Spleen (tissue), 11 donors: ENCODE data around the gene CCDC200. TPM values are rescaled to one million over a fixed set of nuclear protein-coding genes. Genes with fewer than 3 reads are reported as not detected.

Source experiments
- DNase-seq: peaks from one replicate; pipeline ENCODE4 v3.0.0-alpha.2; 2020
- H3K27ac ChIP-seq, 8 donors: fragments of 200-600 bp; sonication (generic) in 7 of 8; 1 replicate in 4 of 8; 2 replicates in 4 of 8; pipeline versions ENCODE4 v1.5.0 to v1.8.0; 2016 to 2021; ENCODE audit warnings: inconsistent platforms in 4 of 8, mild to moderate bottlenecking in 4 of 8, moderate library complexity in 1 of 8
- H3K27me3 ChIP-seq, 7 donors: fragments of 200-600 bp; sonication (generic) in 6 of 7; replicated peaks in 1 of 7; 1 replicate in 4 of 7; 2 replicates in 3 of 7; pipeline versions ENCODE4 v1.5.0 to v1.8.0; 2016 to 2021; ENCODE audit warnings: inconsistent platforms in 3 of 7, mild to moderate bottlenecking in 1 of 7
- H3K36me3 ChIP-seq, 6 donors: fragments of 200-600 bp; sonication (generic) in 5 of 6; 1 replicate in 4 of 6; 2 replicates in 2 of 6; pipeline versions ENCODE4 v1.5.0 to v1.8.0; 2016 to 2021; ENCODE audit warnings: inconsistent platforms in 2 of 6
- H3K4me1 ChIP-seq, 6 donors: fragments of 200-600 bp; sonication (generic) in 5 of 6; 1 replicate in 3 of 6; 2 replicates in 3 of 6; pipeline versions ENCODE4 v1.5.0 to v1.8.0; 2016 to 2021; ENCODE audit warnings: inconsistent platforms in 3 of 6
- H3K4me3 ChIP-seq, 8 donors: fragments of 200-600 bp; sonication (generic) in 7 of 8; 1 replicate in 4 of 8; 2 replicates in 4 of 8; pipeline versions ENCODE4 v1.5.0 to v1.8.0; 2016 to 2021; ENCODE audit warnings: inconsistent platforms in 4 of 8, mild to moderate bottlenecking in 4 of 8, moderate library complexity in 2 of 8
- H3K9me3 ChIP-seq, 8 donors: fragments of 200-600 bp; sonication (generic) in 7 of 8; 1 replicate in 4 of 8; 2 replicates in 4 of 8; pipeline versions ENCODE4 v1.5.0 to v1.8.0; 2016 to 2021; ENCODE audit warnings: inconsistent platforms in 4 of 8
- CTCF ChIP-seq, 11 experiments: fragments of 200-600 bp in 7 of 11; fragments of 450-650 bp in 4 of 11; sonication (generic) in 4 of 11; IDR thresholded peaks in 8 of 11; conservative IDR thresholded peaks in 3 of 11; 1 replicate in 7 of 11; 2 replicates in 4 of 11; pipeline versions ENCODE4 v1.4.0 to v1.8.0; 2016 to 2021; ENCODE audit warnings: antibody characterized with exemption in 11 of 11, inconsistent platforms in 4 of 11, mild to moderate bottlenecking in 1 of 11
- POLR2A ChIP-seq, 3 donors: fragments of 450-650 bp; IDR thresholded peaks; one replicate each; pipeline ENCODE4 v1.5.1; 2017; ENCODE audit warnings: antibody characterized with exemption in 3 of 3, mild to moderate bottlenecking in 1 of 3
- POLR2AphosphoS5 ChIP-seq, 3 donors: sonication (generic); formaldehyde crosslinking; IDR thresholded peaks; one replicate each; pipeline ENCODE4 v1.5.1; 2017; ENCODE audit warnings: antibody characterized with exemption in 3 of 3
- WGBS, 5 donors: extraction: QIAGEN DNeasy Blood & Tissue Kit in 3 of 5; methylation state at CpG; one replicate each; pipeline versions ENCODE4 v1.1.5 to v1.1.7; 2013 to 2018; 5-methylcytosine and 5-hydroxymethylcytosine counted together
- intact Hi-C: fragments of 100-400 bp; cut with DNase I; formaldehyde crosslinking; loops from one replicate; pipeline ENCODE4 v1.15.0; 2023; ENCODE audit warnings: low total_unique reads
- polyA plus RNA-seq, 3 donors: library from polyadenylated mRNA; stranded (reverse); fragments of 200-250 nt; gene quantifications; one replicate each; pipeline ENCODE4 v1.2.1, GENCODE V29; 2013
- total RNA-seq, 7 donors: library from RNA; depleted of rRNA in 3 of 7; stranded (reverse); fragments of >200 nt in 3 of 7; fragmentation: NEBNext Ultra II Directional in 4 of 7; extraction: Animal tissue kit (Norgen Biotek cat#: 25700) in 4 of 7; gene quantifications; one replicate each; pipeline versions ENCODE4 v1.1.0 to v1.2.1, GENCODE V29; 2016 to 2021
- donor health status: healthy with polysubstance abuse.
- donor health status: DM: no; HTN: no; CAD: no; lungs with moderate emphysema.
- donor health status: DM: no; HTN: no; CAD: no.
- donor health status: Bipolar disorder and iron deficiency.
- donor health status: healthy.
- donor health status: DM: no; HTN: no; CAD: no.
- donor health status: DM: yes; HTN: yes; CAD: no.

Gene CCDC200
- total and polyA plus RNA-seq, 10 donors: 0.17 to 0.64 (median 0.35) TPM; not detected in 7

GRCh38 chr17:43183921-43184320, 44.5 kb downstream of the CCDC200 start:
- TF ChIP-seq POLR2A (IDR thresholded peaks at IDR 0.05): no peak
- TF ChIP-seq CTCF (IDR thresholded peaks at IDR 0.05 in 8 of 11, conservative IDR thresholded peaks at IDR 0.05 in 3 of 11): no peak
- TF ChIP-seq POLR2AphosphoS5 (IDR thresholded peaks at IDR 0.05): no peak
- no peaks in the 10 kb centered on the region for H3K27me3 ChIP-seq
- peaks cover 0 to 6% (median 0%) of the 10 kb centered on the region in 6 donors for H3K4me1 ChIP-seq
- H3K4me3 ChIP-seq: no peak overlapping the region
- peaks cover 3 to 100% (median 79%) of the 10 kb centered on the region in 6 donors for H3K36me3 ChIP-seq
- H3K27ac ChIP-seq: no peak overlapping the region
- intact Hi-C loops: no loop called here
- 92 to 98% (median 96%) methylated on average over 3 of the region's 3 CpGs for WGBS, 5 donors
- H3K9me3 ChIP-seq: no peaks in the 10 kb centered on the region
- no peak for DNase-seq

- 37 to 60% (median 51%) methylated on average over 2 of the region's 2 CpGs for WGBS, 5 donors
- Histone ChIP-seq H3K4me1 (peaks cover 35 to 81% (median 55%) of the 10 kb centered on the region in 6 donors), H3K27me3 (no peaks in the 10 kb centered on the region), H3K36me3 (peaks cover 2 to 73% (median 46%) of the 10 kb centered on the region in 6 donors), H3K9me3 (no peaks in the 10 kb centered on the region), H3K4me3 (peak overlapping the region in 1 of 8 donors; percentile 2), H3K27ac (peak overlapping the region in 5 of 8 donors; percentile 8 to 57 (median 20))
- intact Hi-C loops: no loop called here
- no peak for DNase-seq
- TF ChIP-seq CTCF (IDR thresholded peaks at IDR 0.05 in 8 of 11, conservative IDR thresholded peaks at IDR 0.05 in 3 of 11) (no peak), POLR2AphosphoS5 (IDR thresholded peaks at IDR 0.05) (no peak), POLR2A (IDR thresholded peaks at IDR 0.05) (no peak)
Observed at GRCh38 chr17:43176119-43176570, 52.3 kb downstream of the CCDC200 start.

- no peak for TF ChIP-seq CTCF (IDR thresholded peaks at IDR 0.05 in 8 of 11, conservative IDR thresholded peaks at IDR 0.05 in 3 of 11)
- no peak for TF ChIP-seq POLR2AphosphoS5 (IDR thresholded peaks at IDR 0.05)
- TF ChIP-seq POLR2A (IDR thresholded peaks at IDR 0.05): no peak
Observed at GRCh38 chr17:43175213-43176118, 53.0 kb downstream of the CCDC200 start.

More at GRCh38 chr17:43175213-43176118, 53.0 kb downstream of the CCDC200 start:
- no peak for DNase-seq
- Histone ChIP-seq H3K36me3 (peaks cover 0 to 66% (median 40%) of the 10 kb centered on the region in 6 donors), H3K9me3 (no peaks in the 10 kb centered on the region), H3K4me1 (peaks cover 35 to 81% (median 55%) of the 10 kb centered on the region in 6 donors), H3K4me3 (peak overlapping the region in 1 of 8 donors; percentile 2), H3K27me3 (no peaks in the 10 kb centered on the region), H3K27ac (peak overlapping the region in 4 of 8 donors; percentile 10 to 57 (median 25))
- intact Hi-C loops: no loop called here
- 75 to 87% (median 83%) methylated on average over 4 of the region's 4 CpGs for WGBS, 5 donors
